Fibroblast of villous mesenchyme (primary cell): ENCODE measurements around the gene PNMA8A. TPM values are rescaled to one million over a fixed set of nuclear protein-coding genes. Genes with fewer than 3 reads are reported as not detected.

Experiments
- DNase-seq: peaks from one replicate; pipeline ENCODE4 v3.0.0-alpha.2; 2010; ENCODE audit warnings: low read depth
- H3K4me3 ChIP-seq: 2 replicates; pipeline ENCODE4 v1.5.1; 2011; ENCODE audit warnings: low read depth, mild to moderate bottlenecking, low read length
- total RNA-seq: library from RNA; depleted of rRNA; stranded (reverse); fragments of >200 nt; gene quantifications from 2 replicates; pipeline ENCODE4 v1.2.3, GENCODE V29; 2012
- TF ChIP-seq, protein P1 (sequence below): IDR thresholded peaks from 2 replicates; pipeline ENCODE4 v1.5.1; 2012; ENCODE audit warnings: low read depth, mild to moderate bottlenecking, low read length; ENCODE audit not compliant: insufficient read depth

PNMA8A gene
- total RNA-seq, 1 donor, result 9.9 TPM

DNA sequence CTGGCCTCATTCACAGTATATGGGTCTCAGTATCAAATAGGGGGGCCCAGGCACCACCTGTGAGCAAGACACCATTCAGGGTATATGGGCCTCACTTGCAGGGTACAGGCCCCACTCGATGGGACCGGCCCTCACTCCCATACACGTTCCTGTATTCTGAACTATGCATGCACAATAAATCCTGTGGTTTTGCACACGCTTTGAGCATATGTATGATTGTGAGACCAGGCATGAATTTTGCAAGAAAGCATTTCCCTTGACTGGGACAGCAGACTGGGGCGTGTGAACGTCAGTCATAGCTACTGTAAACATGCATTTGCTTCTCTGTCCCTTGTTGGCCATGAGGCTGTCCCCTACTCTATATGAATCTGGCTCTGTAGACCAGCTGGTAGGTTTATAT lies 24.9 kb upstream of the PNMA8A start:
- H3K4me3 ChIP-seq, result no peak overlapping the region
- TF ChIP-seq, protein P1, sequence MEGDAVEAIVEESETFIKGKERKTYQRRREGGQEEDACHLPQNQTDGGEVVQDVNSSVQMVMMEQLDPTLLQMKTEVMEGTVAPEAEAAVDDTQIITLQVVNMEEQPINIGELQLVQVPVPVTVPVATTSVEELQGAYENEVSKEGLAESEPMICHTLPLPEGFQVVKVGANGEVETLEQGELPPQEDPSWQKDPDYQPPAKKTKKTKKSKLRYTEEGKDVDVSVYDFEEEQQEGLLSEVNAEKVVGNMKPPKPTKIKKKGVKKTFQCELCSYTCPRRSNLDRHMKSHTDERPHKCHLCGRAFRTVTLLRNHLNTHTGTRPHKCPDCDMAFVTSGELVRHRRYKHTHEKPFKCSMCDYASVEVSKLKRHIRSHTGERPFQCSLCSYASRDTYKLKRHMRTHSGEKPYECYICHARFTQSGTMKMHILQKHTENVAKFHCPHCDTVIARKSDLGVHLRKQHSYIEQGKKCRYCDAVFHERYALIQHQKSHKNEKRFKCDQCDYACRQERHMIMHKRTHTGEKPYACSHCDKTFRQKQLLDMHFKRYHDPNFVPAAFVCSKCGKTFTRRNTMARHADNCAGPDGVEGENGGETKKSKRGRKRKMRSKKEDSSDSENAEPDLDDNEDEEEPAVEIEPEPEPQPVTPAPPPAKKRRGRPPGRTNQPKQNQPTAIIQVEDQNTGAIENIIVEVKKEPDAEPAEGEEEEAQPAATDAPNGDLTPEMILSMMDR, result no peak
- no peak for DNase-seq

DNA sequence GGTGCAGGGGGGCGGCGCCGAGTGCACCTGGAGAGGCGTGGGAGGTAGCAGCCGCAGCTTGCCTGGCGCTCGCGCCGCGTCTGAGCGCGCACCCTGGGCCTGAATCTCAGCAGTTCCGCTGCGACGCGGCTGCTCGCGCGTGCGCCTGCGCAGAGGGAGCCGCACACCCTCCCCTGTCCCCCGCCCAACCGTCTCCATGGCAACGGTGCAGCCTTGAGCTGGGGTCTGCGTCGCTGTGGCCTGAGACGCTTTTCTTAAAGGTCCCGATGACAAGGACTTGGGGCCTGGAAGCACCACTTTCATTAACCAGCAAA lies 24.4 kb upstream of the PNMA8A start, which contains the start of gene PNMA8B:
Gene PNMA8B (minus strand): TSS at position 82 of the 314 bp plus-strand sequence. CDS start 402 bp downstream, outside the sequence.
- TF ChIP-seq, protein P1, result no peak
- DNase-seq, result peak; percentile 37
- peak within 1 kb of the TSS; percentile 54 for H3K4me3 ChIP-seq

DNA sequence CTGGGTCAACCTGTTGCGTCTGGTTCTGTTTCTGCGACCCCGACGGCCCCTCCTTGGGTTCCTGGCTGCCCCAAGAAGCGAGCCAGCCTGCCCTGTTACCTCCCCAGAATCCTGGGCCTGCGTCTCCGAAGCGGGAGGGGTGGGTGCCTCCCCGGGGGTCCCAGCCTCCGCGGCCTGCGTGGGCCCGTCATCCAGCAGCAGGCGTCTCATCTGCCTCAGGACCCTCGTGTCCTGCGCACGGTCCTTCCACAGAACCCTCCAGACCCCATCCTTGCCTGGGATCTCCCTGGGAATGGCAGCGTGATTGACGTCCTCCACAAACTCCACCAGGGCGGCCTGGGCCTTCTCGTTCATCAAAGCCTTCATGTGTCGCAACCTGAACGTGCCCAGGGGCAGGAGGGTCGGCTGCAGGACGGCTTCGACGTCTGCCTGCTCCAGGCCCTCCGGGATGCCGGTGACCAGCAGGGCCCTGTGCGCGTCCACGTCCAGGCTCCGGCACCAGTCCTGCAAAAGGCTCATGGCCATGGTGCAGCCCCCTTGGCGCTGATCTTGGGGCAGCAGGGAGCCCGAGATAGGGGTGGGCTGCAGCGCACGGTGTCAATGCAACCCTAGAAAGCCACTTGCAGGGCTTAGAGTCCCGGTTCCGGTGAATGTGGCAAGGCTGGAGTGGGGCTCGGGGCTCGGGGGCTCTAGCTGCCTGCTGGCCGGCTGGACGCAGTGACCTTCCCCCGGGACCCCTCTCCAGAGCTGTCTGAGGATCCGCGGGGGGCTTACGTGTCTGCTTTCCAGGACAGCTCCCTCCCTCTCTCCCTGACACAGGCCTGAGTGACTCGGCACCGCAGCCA lies 23.8 kb upstream of the PNMA8A start:
- TF ChIP-seq, protein P1, result no peak
- H3K4me3 ChIP-seq, result peak overlapping the region; percentile 54
- no peak for DNase-seq

DNA sequence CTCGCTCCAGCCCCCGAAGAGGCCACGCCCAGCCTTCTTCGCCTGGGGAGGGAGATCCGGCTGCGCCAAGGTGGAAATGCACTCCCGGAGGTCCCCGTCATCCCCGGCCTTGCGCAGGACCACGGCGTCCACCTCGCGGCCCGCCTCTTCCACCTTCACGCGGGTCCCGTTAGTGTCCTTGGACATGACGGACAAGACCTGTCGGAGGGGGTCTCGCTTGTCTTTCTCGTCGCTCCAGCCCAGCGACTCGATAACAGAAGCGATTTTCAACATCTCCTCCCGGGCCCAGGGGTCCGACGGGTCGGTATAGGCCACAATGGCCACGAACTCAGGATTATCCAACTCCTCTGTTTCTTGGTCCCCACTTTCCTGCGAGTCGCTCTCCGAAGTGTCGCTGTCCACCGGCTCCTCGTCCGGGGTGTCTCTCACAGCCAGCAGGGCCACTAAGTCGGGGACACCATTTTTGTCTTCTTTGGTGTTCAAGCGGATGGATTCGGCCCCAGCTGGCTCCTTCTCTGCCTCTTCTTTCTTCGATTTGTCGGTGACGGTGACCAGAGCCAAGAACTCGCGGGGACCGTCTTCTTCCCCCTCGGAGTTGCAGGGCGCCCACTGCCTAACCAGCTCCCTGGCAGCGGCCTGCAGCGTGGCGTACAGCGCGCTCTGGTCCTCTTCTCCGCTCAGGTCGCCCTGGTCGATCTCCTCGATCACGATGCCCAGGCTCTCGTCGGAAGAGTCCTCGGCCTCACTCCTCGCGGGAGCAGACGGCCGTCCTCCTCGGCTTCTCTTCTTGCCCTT lies 23.0 kb upstream of the PNMA8A start:
- DNase-seq, result no peak
- TF ChIP-seq, protein P1, result no peak
- H3K4me3 ChIP-seq, result no peak overlapping the region

DNA sequence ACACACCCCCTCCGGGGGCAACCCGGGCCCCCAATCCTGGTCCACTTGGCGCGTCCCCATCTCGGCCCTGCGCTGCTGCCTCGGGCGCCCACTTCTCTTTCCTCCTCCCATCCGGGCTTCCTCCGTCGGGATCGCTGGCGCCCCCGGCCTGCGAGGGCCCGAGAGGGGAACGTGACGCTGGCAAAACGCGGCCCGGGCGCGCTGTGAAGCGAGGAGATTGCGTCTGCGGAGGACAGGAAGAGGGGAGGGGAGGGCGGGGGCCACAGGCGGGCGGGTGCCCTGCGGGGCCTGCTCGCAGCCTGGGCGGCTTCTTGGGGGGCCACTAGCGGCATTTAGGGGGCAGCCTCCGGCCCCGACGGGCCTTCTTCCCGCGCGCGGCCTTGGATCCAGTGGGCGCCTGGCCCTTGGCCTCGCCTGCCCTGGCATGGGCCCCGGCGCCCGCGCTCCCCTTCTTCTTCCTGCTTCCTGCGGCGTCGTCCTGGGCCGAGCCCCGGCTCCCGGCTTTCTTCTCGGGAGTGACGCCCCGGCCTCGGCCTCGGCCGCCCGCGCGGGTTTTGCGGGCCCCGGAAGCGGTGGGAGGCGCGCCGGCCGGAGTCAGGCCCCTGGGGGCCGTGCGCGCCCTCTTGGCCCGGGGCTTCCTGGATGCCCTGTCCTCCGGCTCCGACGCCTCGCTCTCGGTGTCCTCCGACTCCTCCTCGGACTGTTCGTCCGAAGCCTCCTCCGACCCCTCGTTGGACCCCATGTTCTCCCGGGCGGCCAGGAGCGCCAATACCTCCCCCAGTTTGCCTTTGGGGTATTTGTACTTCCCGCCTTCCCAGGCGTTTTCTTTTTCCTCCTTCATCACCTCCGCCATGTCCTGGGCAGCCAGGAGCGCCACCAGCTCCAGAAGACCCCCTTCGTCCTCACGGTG lies 22.1 kb upstream of the PNMA8A start:
- DNase-seq, result no peak
- no peak overlapping the region for H3K4me3 ChIP-seq

DNA sequence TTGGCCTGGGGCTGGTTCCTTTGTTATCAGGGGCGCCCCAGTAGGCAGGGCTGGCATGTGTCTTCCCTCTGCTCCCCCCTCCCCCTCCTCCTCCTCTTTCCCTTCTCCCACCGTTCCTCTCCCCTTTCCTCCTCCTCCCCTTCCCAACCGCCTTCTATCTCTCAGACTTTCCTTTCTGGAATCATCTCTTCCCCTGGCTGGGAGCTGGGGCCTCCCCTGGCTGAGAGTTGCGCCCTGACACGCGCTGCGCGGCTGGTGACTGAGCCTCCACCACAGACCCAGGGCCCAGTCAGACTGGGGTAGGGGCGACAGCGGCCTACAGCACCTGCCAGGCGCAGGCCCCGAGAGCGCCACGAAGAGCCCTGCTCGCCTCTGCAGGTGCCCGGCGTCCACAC lies 21.5 kb upstream of the PNMA8A start:
- TF ChIP-seq, protein P1, result no peak
- no peak for DNase-seq
- no peak overlapping the region for H3K4me3 ChIP-seq

More for the DNA sequence above, 22.1 kb upstream of the PNMA8A start:
- TF ChIP-seq, protein P1, result no peak
